ENCODE data around the gene FBXL7. TPM values are rescaled to one million over a fixed set of nuclear protein-coding genes. Genes with fewer than 3 reads are reported as not detected.

The FBXL7 gene
- total RNA-seq, 1 experiment from 2014 or later, result not detected

GRCh38 chr5:15748266-15748665 lies 248.3 kb downstream of the FBXL7 start:
- intact Hi-C loops (cut with micrococcal nuclease), result no loop called here
- CTCF ChIA-PET, result interaction anchor here (0.6 kb wide), 1 partner anchor 634 kb away, joined by 3 read pairs; no protein-coding TSS in a partner anchor
- H3K36me3 Mint-ChIP-seq (ENCODE audit: insufficient read depth, unreplicated experiment), result no peaks in the 10 kb centered on the region

GRCh38 chr5:15752663-15753285 lies 252.8 kb downstream of the FBXL7 start:
- ChIA-PET CTCF (interaction anchor here (0.6 kb wide), 1 partner anchor 155 kb away, joined by 3 read pairs; no protein-coding TSS in a partner anchor), POLR2A (no interaction called here)
- no peak for TF ChIP-seq CTCF (IDR thresholded peaks at IDR 0.05; ENCODE audit: unreplicated experiment)
- no TSS peak for BruUV-seq (replicated peaks)
- no peak for DNase-seq (ENCODE audit: unreplicated experiment)
- H3K9me3 Mint-ChIP-seq (ENCODE audit: unreplicated experiment), result no peaks in the 10 kb centered on the region
- peaks cover 6% of the 10 kb centered on the region for H3K36me3 Mint-ChIP-seq (ENCODE audit: insufficient read depth, unreplicated experiment)
- H3K4me1 Mint-ChIP-seq (ENCODE audit: insufficient read depth, unreplicated experiment), result no peaks in the 10 kb centered on the region
- H3K27me3 Mint-ChIP-seq (ENCODE audit: insufficient read depth, unreplicated experiment), result peaks cover 11% of the 10 kb centered on the region
- H3K27ac Mint-ChIP-seq (ENCODE audit: low read depth, unreplicated experiment), result no peak overlapping the region
- H3K4me3 Mint-ChIP-seq (ENCODE audit: unreplicated experiment), result no peak overlapping the region
- intact Hi-C loops (cut with micrococcal nuclease), result no loop called here

More at GRCh38 chr5:15748266-15748665, 248.3 kb downstream of the FBXL7 start:
- POLR2A ChIA-PET, result no interaction called here
- peaks cover 8% of the 10 kb centered on the region for H3K9me3 Mint-ChIP-seq (ENCODE audit: unreplicated experiment)
- no peak overlapping the region for H3K27ac Mint-ChIP-seq (ENCODE audit: low read depth, unreplicated experiment)
- no peaks in the 10 kb centered on the region for H3K4me1 Mint-ChIP-seq (ENCODE audit: insufficient read depth, unreplicated experiment)
- no peaks in the 10 kb centered on the region for H3K27me3 Mint-ChIP-seq (ENCODE audit: insufficient read depth, unreplicated experiment)
- BruUV-seq (replicated peaks), result no TSS peak
- DNase-seq (ENCODE audit: unreplicated experiment), result no peak
- no peak for TF ChIP-seq CTCF (IDR thresholded peaks at IDR 0.05; ENCODE audit: unreplicated experiment)
- H3K4me3 Mint-ChIP-seq (ENCODE audit: unreplicated experiment), result no peak overlapping the region

- TF ChIP-seq CTCF (IDR thresholded peaks at IDR 0.05; ENCODE audit: unreplicated experiment), result no peak
- Mint-ChIP-seq H3K36me3 (ENCODE audit: insufficient read depth, unreplicated experiment) (peaks cover 6% of the 10 kb centered on the region), H3K27ac (ENCODE audit: low read depth, unreplicated experiment) (no peak overlapping the region), H3K4me1 (ENCODE audit: insufficient read depth, unreplicated experiment) (no peaks in the 10 kb centered on the region), H3K4me3 (ENCODE audit: unreplicated experiment) (no peak overlapping the region), H3K9me3 (ENCODE audit: unreplicated experiment) (no peaks in the 10 kb centered on the region), H3K27me3 (ENCODE audit: insufficient read depth, unreplicated experiment) (peaks cover 11% of the 10 kb centered on the region)
- BruUV-seq (replicated peaks), result no TSS peak
- ChIA-PET POLR2A (no interaction called here), CTCF (interaction anchor here (0.6 kb wide), 1 partner anchor 156 kb away, joined by 3 read pairs; no protein-coding TSS in a partner anchor)
- DNase-seq (ENCODE audit: unreplicated experiment), result no peak
- intact Hi-C loops (cut with micrococcal nuclease), result no loop called here
Observed at GRCh38 chr5:15753752-15754151, 253.8 kb downstream of the FBXL7 start.

- ChIA-PET POLR2A (interaction anchor here (0.6 kb wide), 1 partner anchor 159 kb away, joined by 3 read pairs; no protein-coding TSS in a partner anchor), CTCF (interaction anchor here (0.6 to 1.6 kb wide), 2 partner anchors 18 to 28 kb away, joined by 3 to 4 read pairs; no protein-coding TSS in a partner anchor)
- no peak for DNase-seq (ENCODE audit: unreplicated experiment)
- H3K4me1 Mint-ChIP-seq (ENCODE audit: insufficient read depth, unreplicated experiment), result no peaks in the 10 kb centered on the region
- BruUV-seq (replicated peaks), result no TSS peak
- H3K4me3 Mint-ChIP-seq (ENCODE audit: unreplicated experiment), result no peak overlapping the region
- peaks cover 11% of the 10 kb centered on the region for H3K27me3 Mint-ChIP-seq (ENCODE audit: insufficient read depth, unreplicated experiment)
- TF ChIP-seq CTCF (IDR thresholded peaks at IDR 0.05; ENCODE audit: unreplicated experiment), result no peak
- intact Hi-C loops (cut with micrococcal nuclease), result no loop called here
- H3K36me3 Mint-ChIP-seq (ENCODE audit: insufficient read depth, unreplicated experiment), result peaks cover 6% of the 10 kb centered on the region
- H3K27ac Mint-ChIP-seq (ENCODE audit: low read depth, unreplicated experiment), result no peak overlapping the region
- H3K9me3 Mint-ChIP-seq (ENCODE audit: unreplicated experiment), result no peaks in the 10 kb centered on the region
Observed at GRCh38 chr5:15757103-15757502, 257.1 kb downstream of the FBXL7 start.
